ENCODE results near the gene NDUFB3.
"Not testable (repeated sequence)": the region's sequence is repeated elsewhere in the genome, so short reads cannot be mapped to it uniquely, and the experiment has no call there.

NDUFB3 gene

DNA sequence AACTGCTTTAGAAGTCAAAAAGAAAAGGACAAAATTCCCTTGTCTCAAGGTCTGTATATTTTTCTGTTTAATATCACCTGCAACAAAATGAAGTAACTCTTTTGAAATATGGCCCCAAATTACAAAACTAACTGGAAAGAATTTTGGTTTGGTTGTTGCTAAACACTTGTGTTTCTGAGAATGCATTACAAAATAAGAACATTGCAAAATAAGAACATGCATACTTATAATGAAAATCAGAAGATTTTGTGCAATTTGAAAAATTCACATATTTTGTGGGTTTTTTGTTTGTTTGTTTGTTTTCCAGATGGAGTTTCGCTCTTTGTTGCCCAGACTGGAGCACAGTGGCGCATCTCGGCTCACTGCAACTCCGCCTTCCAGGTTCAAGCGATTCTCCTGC is 21.8 kb downstream of the NDUFB3 start:
- DNase-seq: no peak

DNA sequence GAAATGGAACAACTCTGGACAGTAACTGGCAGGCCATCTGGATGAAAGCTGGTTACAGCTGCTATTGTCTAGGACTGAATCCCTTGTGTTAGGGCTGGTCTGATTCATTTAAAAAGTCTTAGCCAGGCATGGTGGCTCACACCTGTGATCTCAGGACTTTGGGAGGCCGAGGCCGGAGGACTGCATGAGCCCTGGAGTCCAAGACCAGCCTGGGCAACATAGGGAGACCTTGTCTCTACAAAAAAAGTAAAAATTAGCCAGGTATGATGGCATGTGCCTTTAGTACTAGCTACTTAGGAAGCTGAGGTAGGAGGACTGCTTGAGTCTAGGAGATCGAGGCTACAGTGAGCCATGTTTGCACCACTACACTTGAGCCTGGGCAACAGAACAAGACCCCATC is 28.7 kb downstream of the NDUFB3 start:
- no peak for DNase-seq

DNA sequence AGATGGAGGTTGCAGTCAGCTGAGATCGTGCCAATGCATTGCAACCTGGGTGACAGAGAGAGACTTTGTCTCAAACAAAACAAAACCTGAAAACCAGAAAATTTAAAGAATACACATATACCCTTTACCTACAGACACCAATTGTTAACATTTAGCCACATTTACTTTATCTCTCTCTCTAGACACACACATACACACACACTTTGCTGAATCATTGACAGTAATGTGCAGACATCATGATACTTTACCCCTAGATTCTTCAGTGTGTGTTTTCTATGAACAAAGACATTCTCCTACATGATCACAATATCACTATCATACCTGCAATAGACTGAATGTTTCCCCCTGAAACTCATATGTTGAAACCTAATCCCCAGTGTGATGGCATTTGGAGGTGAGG is 34.0 kb downstream of the NDUFB3 start:
- DNase-seq: no peak

DNA sequence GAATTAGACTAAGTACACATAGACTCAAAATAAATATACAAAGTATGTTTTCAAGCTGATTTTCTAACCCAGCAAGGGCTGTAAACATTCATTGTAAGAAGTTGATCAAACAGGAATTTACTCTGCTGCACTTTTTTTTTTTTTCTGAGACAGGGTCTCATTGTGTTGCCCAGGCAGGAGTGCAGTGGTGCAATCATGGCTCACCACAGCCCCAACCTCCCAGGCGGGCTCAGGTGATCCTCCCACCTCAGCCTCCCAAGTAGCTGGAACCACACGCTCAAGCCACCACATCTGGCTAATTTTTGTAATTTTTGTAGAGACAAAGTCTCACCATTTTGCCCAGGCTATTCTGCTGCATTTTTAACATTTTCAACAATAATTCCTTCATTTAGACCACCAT is 35.8 kb downstream of the NDUFB3 start:
- no peak for DNase-seq

DNA sequence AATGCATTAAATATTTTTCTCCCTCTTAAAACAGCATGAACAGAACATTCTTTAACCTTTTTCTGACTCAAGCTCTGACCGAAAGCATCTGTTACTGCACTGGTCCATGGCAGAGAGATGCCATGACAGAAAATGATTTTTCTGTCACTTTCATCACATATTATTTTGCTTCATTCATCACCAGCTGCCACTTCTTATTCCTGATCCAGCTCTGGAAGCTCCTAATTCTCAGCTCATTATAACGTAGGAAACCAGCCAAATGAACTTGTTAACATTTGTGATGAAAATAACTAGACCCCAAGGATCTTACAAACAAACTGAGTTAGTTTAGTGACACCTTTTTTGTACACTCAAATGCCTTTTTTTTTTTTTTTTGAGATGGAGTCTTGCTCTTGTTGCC is 36.5 kb downstream of the NDUFB3 start:
- no peak for DNase-seq

DNA sequence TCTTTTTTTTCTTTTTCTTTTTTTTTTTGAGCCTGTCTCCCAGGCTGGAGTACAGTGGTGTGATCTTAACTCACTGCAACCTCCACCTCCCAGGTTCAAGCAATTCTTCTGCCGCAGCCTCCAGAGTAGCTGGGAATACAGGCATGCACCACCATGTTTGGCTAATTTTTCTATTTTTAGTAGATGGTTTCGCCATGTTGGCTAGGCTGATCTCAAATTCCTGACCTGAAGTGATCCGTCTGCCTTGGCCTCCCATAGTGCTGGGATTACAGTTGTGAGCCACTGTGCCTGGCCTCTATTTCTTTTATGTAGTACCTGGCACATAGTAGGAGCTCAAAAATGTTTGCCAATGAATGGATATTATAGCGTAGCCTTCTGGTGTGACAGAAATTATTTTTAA is 37.4 kb downstream of the NDUFB3 start:
- DNase-seq: no peak

DNA sequence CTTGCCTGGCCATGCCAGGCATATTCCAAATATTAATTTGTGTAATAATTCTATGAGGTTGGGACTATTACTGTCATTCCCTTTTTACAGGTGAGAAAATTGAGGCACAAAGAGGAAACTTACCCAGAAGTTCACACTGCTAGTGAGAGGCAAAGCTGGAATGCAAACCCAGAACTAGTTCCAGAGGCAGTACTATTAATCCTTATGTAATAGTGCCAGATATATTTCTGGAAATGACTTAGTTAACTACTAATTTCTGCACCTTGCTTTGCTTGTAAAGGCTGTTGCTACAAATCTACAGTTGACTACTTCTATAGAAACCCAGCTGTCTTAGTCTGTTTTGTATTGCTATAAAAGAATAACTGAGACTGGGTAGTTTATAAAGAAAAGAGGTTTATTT is 38.8 kb downstream of the NDUFB3 start:
- DNase-seq: no peak

DNA sequence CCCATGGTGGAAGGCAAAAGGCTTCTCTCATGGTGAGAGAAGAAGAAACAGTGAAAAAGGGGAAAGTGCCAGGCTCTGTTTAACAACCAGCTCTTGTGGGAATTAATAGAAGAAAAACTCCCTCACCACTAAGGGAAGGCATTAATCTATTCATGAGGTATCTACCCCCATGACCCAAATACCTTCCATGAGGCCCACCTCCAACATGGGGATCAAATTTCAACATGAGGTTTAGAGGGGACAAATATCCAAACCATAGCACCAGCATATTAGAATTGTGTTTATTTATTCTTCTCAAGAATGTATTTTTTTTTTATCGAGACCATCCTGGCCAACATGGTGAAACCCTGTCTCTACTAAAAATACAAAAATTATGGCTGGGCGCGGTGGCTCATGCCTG is 39.3 kb downstream of the NDUFB3 start:
- no peak for DNase-seq

DNA sequence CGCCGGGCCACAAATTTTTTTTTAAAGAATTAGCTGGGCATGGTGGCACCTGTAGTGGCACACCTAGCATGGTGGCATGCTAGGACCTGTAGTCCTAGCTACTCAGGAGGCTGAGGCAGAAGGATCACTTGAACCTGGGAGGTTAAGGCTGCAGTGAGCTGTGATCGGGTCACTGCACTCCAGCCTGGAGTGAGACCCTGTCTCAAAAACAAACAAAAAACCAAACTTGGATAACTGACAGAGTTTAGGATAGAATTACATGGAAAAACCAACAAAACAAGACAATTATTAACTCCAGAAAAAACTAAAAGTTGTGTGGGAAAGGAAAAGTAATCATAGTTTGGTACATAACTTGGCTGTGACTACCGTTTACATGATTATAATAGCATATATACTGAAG is 42.5 kb downstream of the NDUFB3 start:
- DNase-seq: no peak

DNA sequence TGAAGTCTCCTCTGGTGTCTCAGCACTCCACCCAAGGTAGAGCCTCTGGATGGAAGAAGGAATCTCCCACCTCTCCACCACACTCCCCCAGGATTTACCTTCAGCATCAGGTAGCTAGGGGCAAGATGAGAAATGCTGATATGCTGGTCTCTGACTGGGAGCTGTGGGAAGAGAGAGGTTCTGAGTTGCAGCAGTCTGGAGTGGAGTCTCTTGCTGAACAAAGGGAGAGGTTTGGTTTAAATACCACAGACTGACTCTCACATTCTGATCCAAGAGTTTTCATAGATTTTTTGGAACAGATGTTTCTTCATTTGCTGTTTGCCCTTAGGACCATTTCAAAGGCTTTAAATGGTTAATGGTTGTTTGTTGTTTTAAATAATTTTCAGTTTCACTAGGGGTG is 43.0 kb downstream of the NDUFB3 start:
- no peak for DNase-seq

DNA sequence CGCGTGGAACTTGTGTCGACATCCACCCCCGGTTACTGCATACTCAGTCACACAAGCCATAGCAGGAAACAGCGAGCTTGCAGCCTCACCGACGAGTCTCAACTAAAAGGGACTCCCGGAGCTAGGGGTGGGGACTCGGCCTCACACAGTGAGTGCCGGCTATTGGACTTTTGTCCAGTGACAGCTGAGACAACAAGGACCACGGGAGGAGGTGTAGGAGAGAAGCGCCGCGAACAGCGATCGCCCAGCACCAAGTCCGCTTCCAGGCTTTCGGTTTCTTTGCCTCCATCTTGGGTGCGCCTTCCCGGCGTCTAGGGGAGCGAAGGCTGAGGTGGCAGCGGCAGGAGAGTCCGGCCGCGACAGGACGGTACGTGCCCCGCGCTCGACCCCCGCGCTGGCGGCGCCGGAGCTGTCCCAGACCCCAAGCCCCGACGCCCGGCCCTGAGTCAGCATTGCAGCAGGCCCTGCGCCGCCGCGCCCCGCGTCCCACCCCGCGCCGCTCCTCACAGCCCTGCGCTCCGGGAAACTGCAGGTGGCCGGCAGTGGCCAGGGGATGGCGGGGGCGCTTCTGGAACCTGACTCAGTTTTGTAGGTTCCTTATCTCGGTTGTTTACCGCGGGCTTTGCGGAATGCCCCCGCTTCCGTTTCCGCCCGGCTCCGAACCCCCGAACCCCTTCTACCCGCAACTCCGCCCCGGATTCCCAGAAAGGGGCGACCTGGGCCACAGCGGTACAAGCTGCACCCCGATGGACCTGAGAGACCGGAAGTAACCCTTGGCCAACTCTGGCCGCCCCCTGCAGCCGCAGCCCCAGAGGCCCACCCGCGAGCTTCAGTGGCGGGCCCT is 44.5 kb downstream of the NDUFB3 start, which contains the start of gene CFLAR:
Gene CFLAR, plus strand, starts transcription at position 50 of the 844 bp plus-strand sequence. CDS start 13,702 bp downstream, outside the sequence.
- peak; percentile 25 for DNase-seq

DNA sequence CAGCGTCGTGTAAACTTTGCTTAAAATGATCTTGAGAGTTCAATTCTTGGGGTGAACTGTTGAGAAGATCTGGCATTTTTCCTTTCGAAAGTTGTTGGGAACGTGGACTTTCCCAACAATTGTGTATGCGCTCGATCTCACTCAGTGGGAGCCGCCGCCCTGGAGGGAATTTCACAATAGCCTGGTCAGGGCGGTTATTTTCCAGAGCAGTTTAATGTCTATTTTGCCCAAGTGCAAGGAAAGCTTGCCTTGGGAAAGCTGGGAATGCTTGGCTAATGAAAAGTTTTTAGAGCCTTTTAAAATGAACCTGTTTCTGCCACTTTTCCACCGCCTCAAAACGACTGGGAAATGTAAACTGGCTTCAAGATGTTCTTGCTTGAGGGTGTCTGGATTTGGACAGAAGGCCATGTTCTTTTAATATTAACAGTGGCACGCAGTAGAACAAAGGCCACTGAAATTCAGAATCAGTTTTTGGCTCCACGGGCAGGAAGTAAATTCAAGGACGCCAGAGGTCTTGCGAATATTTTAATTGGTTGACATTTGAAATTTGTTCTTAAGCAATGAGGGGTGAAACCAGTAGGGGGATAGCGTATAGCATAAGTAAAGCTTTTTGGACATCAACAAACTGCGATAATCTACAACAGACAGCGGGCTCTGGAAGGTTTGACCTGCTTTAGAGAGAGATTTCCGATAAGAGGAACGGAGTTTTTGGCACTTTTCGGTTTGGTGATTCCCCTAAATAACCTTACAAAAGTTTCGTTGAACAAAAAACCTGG is 45.3 kb downstream of the NDUFB3 start:
- DNase-seq: no peak

DNA sequence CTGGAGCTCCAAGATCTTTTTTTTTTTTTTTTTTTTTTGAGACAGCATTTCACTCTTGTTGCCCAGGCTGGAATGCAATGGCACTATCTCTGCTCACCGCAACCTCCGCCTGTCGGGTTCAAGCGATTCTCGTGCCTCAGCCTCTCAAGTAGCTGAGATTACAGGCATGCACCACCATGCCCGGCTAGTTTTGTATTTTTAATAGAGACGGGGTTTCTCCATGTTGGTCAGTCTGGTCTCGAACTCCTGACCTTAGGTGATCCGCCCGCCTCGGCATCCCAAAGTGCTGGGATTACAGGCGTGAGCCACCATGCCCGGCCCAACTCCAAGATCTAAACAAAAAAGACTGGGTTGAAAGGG is 45.9 kb downstream of the NDUFB3 start:
- not testable (repeated sequence) for DNase-seq

DNA sequence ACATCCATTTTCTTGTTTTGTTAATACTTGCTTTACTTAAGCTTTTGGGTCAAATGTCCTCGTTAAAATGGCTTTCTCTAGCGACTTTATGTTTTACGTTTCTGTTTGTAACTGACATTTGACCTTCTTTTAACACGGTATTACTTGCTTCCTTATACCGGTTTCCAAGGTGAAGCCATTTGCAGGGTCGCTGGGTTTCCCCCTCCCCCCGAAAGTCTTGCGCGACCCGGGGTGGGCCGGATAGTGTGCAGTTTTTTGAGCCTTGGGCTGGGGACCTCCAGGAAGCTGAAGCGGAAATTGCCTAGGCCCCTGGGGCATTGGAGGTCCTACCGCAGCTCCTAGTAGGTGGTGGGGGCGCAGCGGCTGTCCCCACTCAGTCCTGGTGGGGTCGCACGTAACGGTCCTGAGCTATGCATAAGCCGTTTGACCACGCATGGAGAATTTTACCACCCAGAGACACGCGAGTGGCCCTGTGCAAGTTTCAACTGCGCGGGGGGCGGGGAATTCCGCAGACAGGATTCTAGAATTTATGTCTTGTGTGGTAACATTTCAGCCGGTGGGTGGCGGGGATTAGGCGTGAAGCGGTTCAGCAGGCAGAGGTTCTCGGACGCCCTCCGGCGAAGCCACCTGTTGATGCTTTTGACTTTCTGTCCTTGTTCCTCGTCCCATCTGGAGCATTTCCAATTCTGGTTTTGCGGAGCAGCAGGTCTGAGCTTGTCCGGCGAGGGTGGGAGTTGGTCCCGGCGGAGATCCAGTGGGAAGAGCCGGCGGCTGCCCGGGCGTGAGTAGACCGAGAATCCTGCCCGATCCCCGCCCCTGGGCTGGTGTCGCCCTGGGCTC is 46.5 kb downstream of the NDUFB3 start:
- peak; percentile 44 for DNase-seq

DNA sequence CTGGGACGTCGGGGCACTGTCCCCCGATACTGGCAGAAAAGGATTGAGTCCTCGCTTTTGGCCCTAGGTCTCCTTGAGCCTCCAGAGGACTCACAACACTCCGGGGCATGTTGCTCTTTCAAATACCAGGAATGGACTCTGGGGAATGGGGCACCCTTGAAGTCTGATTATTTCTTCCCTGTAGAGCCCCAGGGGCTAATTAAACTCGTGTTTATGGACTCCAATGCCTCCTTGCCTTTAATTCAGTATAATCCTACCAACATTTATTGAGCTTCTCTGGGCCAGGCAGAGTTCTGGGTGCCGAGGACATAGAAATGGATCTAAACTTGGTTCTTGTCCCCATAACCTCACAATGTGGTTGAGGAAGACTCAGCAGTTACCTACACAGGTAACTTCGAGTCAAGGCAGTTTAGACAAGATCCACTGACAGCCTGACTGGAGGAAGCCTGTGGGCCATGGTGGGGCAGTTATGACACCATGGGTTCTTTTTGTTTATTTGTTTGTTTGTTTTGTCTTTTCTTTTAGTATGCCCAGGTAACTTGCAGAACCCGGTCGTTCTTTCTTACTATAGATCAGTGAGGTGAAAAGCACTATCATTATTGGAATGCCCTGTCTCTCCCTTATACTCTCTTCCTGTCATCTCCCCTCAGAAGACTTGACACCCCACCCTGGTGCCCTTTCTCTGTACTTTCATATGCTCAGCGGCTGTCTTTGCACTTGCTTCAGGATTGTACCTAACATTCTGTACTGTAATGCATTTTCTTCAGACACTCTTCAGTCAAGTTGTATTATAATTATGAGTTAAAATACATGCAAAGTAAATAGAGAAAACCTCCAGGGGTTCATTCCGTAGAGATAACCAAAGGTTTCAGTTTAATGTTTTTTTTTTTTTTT is 47.4 kb downstream of the NDUFB3 start:
- no peak for DNase-seq

DNA sequence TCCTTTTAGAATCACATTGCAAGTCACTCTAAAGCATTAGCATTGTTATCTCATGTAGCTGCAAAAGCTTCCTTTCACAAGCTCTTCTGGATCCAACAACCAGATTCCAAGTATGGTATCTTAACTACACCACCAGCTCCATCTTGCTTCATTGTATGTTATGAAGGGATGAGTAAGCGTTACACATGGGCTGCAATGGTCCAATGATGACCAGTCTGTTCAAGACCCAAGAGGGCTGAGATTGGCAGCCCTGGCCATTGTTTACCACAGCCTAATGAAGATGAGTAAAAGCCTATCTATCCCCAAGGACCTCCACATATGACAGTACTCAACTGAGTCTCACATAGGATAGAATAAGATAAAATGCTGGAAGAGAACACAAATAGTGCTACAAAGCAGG is 50.5 kb downstream of the NDUFB3 start:
- DNase-seq: no peak

DNA sequence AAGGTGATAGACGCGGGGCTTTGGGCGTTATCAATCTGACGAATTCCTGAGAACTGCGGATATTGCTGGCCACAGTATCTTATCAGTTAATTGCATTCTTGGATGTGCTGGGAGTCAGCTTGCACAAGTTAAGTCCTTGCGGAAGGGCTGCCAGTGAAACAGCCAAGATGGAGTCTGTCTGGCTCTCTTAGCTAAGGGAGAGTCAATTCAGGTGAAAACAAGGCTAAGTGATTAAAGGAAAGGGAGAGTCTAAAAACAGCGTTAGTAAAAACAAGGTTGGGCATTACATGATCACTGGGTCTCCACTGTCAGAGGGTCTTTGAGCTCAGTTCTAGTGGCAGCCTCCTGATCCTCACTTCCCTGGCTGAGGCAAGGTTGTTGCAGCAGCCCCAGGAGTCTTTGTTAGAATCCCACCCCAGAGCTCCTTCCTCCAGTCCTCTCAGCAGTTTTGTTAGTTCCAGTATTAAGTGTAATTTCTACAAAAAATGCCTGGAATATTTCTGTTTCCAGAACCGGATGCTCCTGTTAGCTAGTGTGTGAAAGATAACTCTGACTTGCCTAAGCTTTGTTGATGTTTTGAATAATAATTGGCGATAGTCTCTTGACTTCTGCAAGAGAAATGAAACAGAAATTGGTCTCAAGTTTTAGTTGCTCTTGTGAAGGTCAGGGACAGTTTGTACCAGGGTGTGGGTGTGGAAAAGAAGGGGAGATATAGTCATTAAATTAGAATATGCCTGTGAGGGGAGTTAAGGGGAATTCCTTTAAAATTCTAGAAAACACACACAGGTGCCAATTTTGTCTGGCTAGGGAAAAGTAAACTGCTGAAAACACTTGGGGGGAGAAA is 54.7 kb downstream of the NDUFB3 start:
- DNase-seq: no peak

DNA sequence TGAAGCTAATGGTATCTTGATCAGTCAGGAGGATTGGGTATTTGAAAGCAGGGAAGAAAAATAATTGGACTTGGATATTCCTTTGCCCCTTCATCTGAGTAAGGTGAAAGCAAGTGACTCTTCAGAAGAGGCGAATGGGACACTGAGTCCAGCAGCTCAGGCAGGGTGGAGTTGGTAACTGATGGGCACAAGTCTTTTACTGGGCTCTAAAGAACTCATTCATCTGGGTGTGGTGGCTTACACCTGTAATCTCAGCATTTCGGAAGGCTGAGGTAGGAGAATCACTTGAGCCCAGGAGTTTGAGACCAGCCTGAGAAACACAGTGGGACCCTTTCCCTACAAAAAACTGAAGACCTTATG is 55.3 kb downstream of the NDUFB3 start:
- no peak for DNase-seq

DNA sequence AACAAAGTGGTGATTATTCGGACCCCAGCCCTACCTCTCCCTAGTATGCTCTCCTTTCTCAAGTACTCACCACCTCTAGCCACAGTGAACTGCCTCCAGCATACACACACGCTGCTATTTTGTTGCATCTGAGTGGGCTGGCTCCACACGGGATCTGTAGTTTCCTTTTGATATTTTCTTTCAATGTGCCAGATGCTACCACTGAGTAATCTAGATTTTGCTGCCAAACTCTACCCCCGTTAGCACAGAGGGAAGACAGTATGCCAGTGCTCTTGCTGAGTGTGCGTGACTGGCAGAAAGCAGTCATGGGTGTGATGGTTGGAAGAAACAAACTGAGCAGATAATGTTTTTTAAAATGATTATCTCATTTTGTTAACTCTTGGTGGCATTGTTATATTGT is 55.8 kb downstream of the NDUFB3 start:
- no peak for DNase-seq

DNA sequence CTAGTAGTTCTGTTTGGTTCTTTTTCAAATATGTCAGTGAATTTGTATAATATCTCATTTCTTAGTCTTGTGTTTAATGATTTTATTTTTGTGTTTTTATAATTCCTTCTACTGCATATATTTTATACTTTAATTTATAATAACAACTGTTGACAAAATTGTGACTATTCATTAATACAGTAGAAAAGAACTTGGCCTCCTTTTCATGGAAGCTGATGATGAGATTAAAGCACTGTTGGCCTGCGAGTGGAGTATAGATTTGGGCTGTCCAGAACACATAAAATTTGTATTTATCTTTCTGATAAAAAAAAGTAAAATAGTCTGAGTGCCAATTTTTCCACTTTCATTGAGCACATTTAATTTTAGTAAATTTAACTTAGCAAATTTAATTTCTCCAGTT is 56.2 kb downstream of the NDUFB3 start:
- DNase-seq: no peak

DNA sequence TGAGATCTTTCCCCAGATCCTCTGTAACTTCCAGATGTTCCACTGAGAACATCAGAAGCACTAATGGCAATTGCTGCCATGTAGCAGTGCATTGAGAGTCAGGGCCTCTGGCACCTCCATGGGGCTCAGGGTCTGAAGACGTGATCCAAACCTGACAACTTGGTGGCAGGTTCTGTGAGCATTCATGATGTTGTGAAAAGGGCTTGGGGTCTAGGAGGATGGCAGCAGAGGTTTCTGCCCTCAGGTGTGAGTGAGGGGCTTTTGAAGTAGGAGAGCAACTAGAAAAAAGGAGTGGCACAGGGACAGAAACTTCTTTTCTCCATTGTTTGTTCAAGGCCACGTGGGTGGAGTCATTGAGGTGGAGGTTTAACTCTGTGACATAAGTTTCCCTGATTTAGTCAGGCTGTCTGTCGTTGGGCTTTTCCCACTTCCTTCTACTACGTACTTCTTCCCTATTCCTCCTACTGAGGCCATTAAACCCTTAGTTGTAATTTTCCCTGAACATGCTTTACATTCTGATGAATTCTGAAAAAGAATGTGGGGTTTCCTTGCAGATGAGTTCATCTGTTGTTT is 57.2 kb downstream of the NDUFB3 start:
- DNase-seq: no peak

Data from NCI-H1092 (cell line).